Heart left ventricle (tissue), 16 donors: ENCODE measurements around the gene IL15RA. TPM values are rescaled to one million over a fixed set of nuclear protein-coding genes. Genes with fewer than 3 reads are reported as not detected.
A peak's percentile ranks its signal among the peaks of the same experiment; 100 is the strongest.

Experiments
- ATAC-seq, 4 donors: fragments of 200-7000 bp; cut with Tn5 transposase; one replicate each; pipeline ENCODE4 v1.9.1; 2020 to 2022; ENCODE audit warnings: moderate library complexity in 4 of 4, mild to moderate bottlenecking in 3 of 4, moderate number of reproducible peaks in 1 of 4
- DNase-seq, 5 donors: peaks; one replicate each; pipeline ENCODE4 v3.0.0-alpha.2; 2020
- H3K27ac ChIP-seq, 12 donors: fragments of 200-600 bp; sonication (generic) in 4 of 12; one replicate each; pipeline versions ENCODE4 v1.5.0 to v1.8.0; 2016 to 2022; ENCODE audit warnings: mild to moderate bottlenecking in 2 of 12
- H3K27me3 ChIP-seq, 9 donors: fragments of 200-600 bp; sonication (generic) in 2 of 9; one replicate each; pipeline versions ENCODE4 v1.5.1 to v1.8.0; 2016 to 2022; ENCODE audit warnings: mild to moderate bottlenecking in 3 of 9
- H3K36me3 ChIP-seq, 9 donors: fragments of 200-600 bp; sonication (generic) in 2 of 9; one replicate each; pipeline versions ENCODE4 v1.5.0 to v1.8.0; 2018 to 2022; ENCODE audit warnings: mild to moderate bottlenecking in 2 of 9
- H3K4me1 ChIP-seq, 12 donors: fragments of 200-600 bp; sonication (generic) in 4 of 12; one replicate each; pipeline versions ENCODE4 v1.5.0 to v1.8.0; 2016 to 2022; ENCODE audit warnings: mild to moderate bottlenecking in 3 of 12
- H3K4me3 ChIP-seq, 12 donors: fragments of 200-600 bp; sonication (generic) in 4 of 12; one replicate each; pipeline versions ENCODE4 v1.5.0 to v1.8.0; 2017 to 2022; ENCODE audit warnings: mild to moderate bottlenecking in 9 of 12, moderate library complexity in 4 of 12
- H3K9me3 ChIP-seq, 12 donors: fragments of 200-600 bp; sonication (generic) in 4 of 12; one replicate each; pipeline versions ENCODE4 v1.5.0 to v1.8.0; 2016 to 2022; ENCODE audit warnings: mild to moderate bottlenecking in 1 of 12
- POLR2A ChIP-seq, 2 donors: fragments of 450-650 bp; IDR thresholded peaks; one replicate each; pipeline ENCODE4 v1.6.1; 2017; ENCODE audit warnings: antibody characterized with exemption in 2 of 2, mild to moderate bottlenecking in 2 of 2, moderate library complexity in 2 of 2
- WGBS, 4 donors: extraction: QIAGEN DNeasy Blood & Tissue Kit in 2 of 4; methylation state at CpG; one replicate each; pipeline versions ENCODE4 v1.1.5 to v1.1.7; 2013 to 2018; 5-methylcytosine and 5-hydroxymethylcytosine counted together
- intact Hi-C, 10 donors: fragments of 100-400 bp; cut with DNase I; formaldehyde crosslinking; loops; one replicate each; pipeline versions ENCODE4 v1.11.1 to v1.14.2; 2022
- polyA plus RNA-seq, 2 donors: library from polyadenylated mRNA; stranded (reverse); fragments of 200-250 nt; gene quantifications; one replicate each; pipeline ENCODE4 v1.2.3, GENCODE V29; 2013
- total RNA-seq, 9 donors: library from RNA; depleted of rRNA in 2 of 9; stranded (reverse); fragments of >200 nt in 2 of 9; fragmentation: NEBNext Ultra II Directional in 3 of 9; extraction: Animal tissue kit (Norgen Biotek cat#: 25700) in 3 of 9; gene quantifications; one replicate each; pipeline versions ENCODE4 v1.1.0 to v1.2.4, GENCODE V29; 2016 to 2023
- TF ChIP-seq, protein P1 (sequence below), 12 donors: fragments of 200-600 bp; sonication (generic) in 4 of 12; IDR thresholded peaks; one replicate each; pipeline versions ENCODE4 v1.5.0 to v1.8.0; 2018 to 2022; ENCODE audit warnings: antibody characterized with exemption in 12 of 12, mild to moderate bottlenecking in 5 of 12
- donor health status: ischemic (EF 13 %, LVEDD 7.1; RV severe dilation, severe dysfunction).
- donor health status: healthy with polysubstance abuse.
- donor health status: DM: no; HTN: yes; CAD: no.
- donor health status: DM: no; HTN: no; CAD: no.
- donor health status: ischemic (EF 25% LVEDD 6.9; RV normal size, moderate dysfunction).
- donor health status: ischemic (EF 25% LVEDD 5.7; RV mildly dilated, moderate dysfunction).
- donor health status: healthy.
- donor health status: DM: yes; HTN: yes; CAD: no.
- donor health status: ischemic (EF 35%, LVEDD 5.7; RV mildly dilated, moderate dysfunction).
- donor health status: nonischemic (EF 11% LVEDD 7.7; RV severe dilation, severe dysfunction).
- donor health status: DM: yes; HTN: yes; CAD: no.
- donor health status: PGD.
- donor health status: ischemic (EF 29% LVEDD 5.4; RV normal size, mild dysfunction).
- donor health status: nonischemic (EF 23%, LVEDD 6.1; RV moderate dilation, normal function).

Gene IL15RA
- total and polyA plus RNA-seq, 11 donors, result 2.2 to 41.1 (median 6.6) TPM

DNA sequence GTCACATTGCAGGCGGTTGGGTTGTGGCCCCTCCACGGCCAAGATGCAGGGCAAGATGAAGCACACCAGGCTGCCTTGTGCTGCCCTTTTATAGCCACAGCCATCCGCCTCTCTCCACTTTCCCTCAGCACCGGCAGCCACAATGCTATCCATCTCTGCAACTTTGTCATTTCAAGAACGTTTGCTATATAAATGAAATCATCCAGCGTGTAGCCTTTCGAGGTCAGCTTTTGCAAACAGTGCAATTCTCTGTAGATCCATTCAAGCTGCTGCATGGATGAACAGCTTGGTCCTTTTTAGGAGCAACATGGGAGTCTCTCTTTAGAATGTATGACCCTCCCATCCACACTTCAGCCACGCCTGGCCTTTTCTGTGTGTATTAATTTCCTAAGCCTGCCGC, 6.4 kb upstream of the IL15RA start:
- intact Hi-C loops, result loop anchor here in 1 of 10 donors (5.0 kb wide), 1 partner anchor 91 kb away; the partner anchor contains the start of gene FBH1
- H3K9me3 ChIP-seq, result no peaks in the 10 kb centered on the region
- DNase-seq (no peak), ATAC-seq (peak in 1 of 4 donors; percentile 27)
- no peak for TF ChIP-seq POLR2A (IDR thresholded peaks at IDR 0.05)
- TF ChIP-seq, protein P1, sequence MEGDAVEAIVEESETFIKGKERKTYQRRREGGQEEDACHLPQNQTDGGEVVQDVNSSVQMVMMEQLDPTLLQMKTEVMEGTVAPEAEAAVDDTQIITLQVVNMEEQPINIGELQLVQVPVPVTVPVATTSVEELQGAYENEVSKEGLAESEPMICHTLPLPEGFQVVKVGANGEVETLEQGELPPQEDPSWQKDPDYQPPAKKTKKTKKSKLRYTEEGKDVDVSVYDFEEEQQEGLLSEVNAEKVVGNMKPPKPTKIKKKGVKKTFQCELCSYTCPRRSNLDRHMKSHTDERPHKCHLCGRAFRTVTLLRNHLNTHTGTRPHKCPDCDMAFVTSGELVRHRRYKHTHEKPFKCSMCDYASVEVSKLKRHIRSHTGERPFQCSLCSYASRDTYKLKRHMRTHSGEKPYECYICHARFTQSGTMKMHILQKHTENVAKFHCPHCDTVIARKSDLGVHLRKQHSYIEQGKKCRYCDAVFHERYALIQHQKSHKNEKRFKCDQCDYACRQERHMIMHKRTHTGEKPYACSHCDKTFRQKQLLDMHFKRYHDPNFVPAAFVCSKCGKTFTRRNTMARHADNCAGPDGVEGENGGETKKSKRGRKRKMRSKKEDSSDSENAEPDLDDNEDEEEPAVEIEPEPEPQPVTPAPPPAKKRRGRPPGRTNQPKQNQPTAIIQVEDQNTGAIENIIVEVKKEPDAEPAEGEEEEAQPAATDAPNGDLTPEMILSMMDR (IDR thresholded peaks at IDR 0.05), result no peak
- peaks cover 0 to 10% (median 0%) of the 10 kb centered on the region in 12 donors for H3K4me1 ChIP-seq
- H3K4me3 ChIP-seq, result no peak overlapping the region
- peak overlapping the region in 1 of 12 donors; percentile 16 for H3K27ac ChIP-seq
- H3K36me3 ChIP-seq, result no peaks in the 10 kb centered on the region
- 84 to 87% (median 85%) methylated on average over 9 of the region's 9 CpGs for WGBS, 4 donors
- H3K27me3 ChIP-seq, result no peaks in the 10 kb centered on the region

DNA sequence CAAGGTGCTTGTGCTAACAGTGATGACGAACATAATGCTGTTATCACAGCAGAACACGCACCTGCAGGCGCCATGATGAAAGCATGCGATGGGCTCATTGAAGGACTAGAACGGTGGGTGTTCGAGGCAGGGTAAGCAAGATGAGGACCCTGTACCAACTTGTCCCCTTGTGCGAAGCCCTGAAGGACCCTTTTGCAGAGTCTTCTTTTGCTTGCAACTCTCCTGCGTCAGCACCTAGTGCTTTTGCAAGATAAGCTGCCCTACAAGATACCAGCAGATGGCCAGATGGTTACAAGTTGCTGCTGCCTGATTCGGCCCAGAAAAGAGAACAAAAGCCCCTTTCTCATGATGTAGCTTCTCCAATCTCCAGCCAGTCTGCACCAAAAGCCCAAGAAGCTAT, 4.2 kb upstream of the IL15RA start:
- intact Hi-C loops, result loop anchor here in 1 of 10 donors (5.0 kb wide), 1 partner anchor 89 kb away; the partner anchor contains the start of gene FBH1

DNA sequence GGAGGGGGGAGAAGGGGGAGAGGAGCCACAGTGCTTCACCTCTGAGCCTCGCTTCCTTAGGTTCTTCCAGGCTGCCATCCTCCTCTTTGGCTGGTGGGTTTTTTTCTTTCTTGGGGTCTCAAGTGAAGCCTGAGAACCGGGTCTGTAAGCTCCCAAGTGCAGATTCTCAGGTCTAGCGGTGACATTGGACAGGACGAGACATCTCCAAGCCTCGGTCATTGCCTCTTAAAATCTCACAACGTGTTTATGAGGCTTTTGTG, 817 bp upstream of the IL15RA start:
- intact Hi-C loops, result no loop called here
- ATAC-seq (no peak), DNase-seq (no peak)
- Histone ChIP-seq H3K27me3 (no peaks in the 10 kb centered on the region), H3K36me3 (no peaks in the 10 kb centered on the region), H3K9me3 (no peaks in the 10 kb centered on the region), H3K4me1 (peaks cover 0 to 38% (median 7%) of the 10 kb centered on the region in 12 donors), H3K4me3 (peak overlapping the region; percentile 78 to 99 (median 92)), H3K27ac (peak overlapping the region; percentile 90 to 97 (median 96))
- 16 to 23% (median 20%) methylated on average over 6 of the region's 6 CpGs for WGBS, 4 donors
- TF ChIP-seq POLR2A (IDR thresholded peaks at IDR 0.05), result no peak
- TF ChIP-seq, protein P1 (IDR thresholded peaks at IDR 0.05), result peak in 1 of 12 donors; percentile 4

More for the DNA sequence above, 4.2 kb upstream of the IL15RA start:
- Histone ChIP-seq H3K36me3 (no peaks in the 10 kb centered on the region), H3K4me3 (no peak overlapping the region), H3K4me1 (peaks cover 0 to 15% (median 2%) of the 10 kb centered on the region in 12 donors), H3K9me3 (no peaks in the 10 kb centered on the region), H3K27me3 (no peaks in the 10 kb centered on the region), H3K27ac (no peak overlapping the region)
- DNase-seq (no peak), ATAC-seq (no peak)
- 84 to 89% (median 85%) methylated on average over 8 to 9 of the region's 9 CpGs for WGBS, 4 donors
- TF ChIP-seq, protein P1 (IDR thresholded peaks at IDR 0.05), result no peak
- TF ChIP-seq POLR2A (IDR thresholded peaks at IDR 0.05), result no peak

DNA sequence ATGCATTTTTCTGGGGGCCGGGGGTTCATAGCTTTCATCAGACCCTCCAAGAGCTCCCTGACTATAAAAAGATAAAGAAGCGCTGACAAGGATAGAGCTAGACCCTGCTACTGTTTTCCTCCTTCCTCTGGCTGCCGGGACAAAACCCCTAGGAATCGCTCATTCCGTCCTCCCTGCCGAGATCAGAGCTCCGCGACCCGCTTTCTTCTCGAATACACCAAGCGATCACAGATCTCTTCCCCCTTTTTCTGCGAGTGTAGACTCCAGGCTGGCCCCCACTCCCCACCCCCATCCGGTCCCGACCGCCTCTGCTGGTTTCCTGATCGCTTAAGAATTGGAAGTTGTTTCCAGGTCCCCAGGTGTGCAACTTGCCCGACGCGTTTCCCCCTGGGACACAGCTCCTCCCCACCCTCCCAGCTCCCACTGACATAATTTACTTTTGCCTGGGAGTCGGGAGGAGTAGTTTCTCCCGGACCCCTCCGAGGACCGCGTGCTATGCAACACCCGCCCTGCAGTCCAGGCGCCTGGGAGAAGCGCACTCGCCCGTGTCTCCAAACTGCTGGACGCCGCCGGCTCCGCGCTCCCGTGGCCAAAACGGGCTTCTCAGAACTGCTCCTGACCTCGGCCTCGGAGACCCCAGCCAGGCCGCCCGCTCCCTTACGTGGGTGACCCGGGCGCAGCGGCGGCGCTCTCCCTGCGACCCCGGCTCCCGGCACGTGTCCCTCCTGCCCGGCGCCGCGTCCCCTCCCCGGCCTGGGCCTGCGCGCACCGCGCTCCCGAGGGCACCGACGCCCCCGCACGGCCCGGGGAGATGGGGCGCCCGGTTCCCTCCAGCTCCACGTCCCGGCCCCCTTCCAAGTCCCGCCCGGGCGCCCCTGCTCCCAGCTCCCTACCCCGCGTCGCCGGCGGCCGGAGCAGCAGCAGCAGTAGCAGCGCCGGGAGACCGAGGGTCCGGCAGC, 552 bp downstream of the IL15RA start:
- no peaks in the 10 kb centered on the region for H3K36me3 ChIP-seq
- peak; percentile 25 to 76 (median 52) for DNase-seq
- WGBS, 4 donors, result 2 to 8% (median 4%) methylated on average over 47 to 82 of the region's 82 CpGs
- TF ChIP-seq, protein P1 (IDR thresholded peaks at IDR 0.05), result no peak
- TF ChIP-seq POLR2A (IDR thresholded peaks at IDR 0.05), result no peak
- no peaks in the 10 kb centered on the region for H3K27me3 ChIP-seq
- H3K4me1 ChIP-seq, result peaks cover 0 to 52% (median 12%) of the 10 kb centered on the region in 12 donors
- no peaks in the 10 kb centered on the region for H3K9me3 ChIP-seq
- peak; percentile 18 to 66 (median 58) for ATAC-seq
- H3K27ac ChIP-seq, result peak overlapping the region; percentile 90 to 97 (median 96)
- peak overlapping the region; percentile 78 to 99 (median 92) for H3K4me3 ChIP-seq
- intact Hi-C loops, result loop anchor here in 1 of 10 donors (2.0 kb wide), 1 partner anchor 32 kb away; no protein-coding TSS in a partner anchor
